ENCODE data around the gene F13B. TPM values are rescaled to one million over a fixed set of nuclear protein-coding genes. Genes with fewer than 3 reads are reported as not detected.

Gene F13B
- total and polyA plus RNA-seq, 2 of the 4 experiments (the other 2 are of a cell fraction), result not detected

DNA sequence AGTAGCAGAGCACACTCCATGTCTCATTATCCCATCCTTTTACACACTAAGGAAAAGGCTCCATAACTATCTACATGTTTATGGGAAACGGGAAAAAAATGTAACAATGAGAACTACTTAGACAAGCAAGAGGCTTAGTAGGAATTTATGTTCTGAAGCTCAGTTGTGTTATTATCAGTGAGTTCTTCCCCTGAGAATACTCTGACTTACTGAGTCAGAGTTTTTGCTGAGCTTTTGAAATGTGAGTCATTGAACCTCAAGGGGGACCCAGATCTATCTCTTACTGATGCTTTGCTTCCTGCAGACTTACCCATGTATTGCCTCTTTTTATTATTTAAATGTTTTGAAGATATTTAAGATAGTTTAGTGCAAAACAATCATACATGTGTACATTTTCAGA lies 69.6 kb downstream of the F13B start:
- no peak overlapping the region for H3K14ac ChIP-seq (replicated peaks; ENCODE audit: low read depth, low read length)
- no peaks in the 10 kb centered on the region for H3K27me3 ChIP-seq (ENCODE audit: control insufficient read depth, insufficient read depth, low read length)
- in situ Hi-C loops (cut with MboI; ENCODE audit: low sequenced_read_pairs) (no loop called here), dilution Hi-C loops (cut with HindIII; ENCODE audit: low sequenced_read_pairs, unreplicated experiment) (no loop called here), intact Hi-C loops (cut with micrococcal nuclease) (loop anchor here (2.0 kb wide), 1 partner anchor 23 kb away; no protein-coding TSS in a partner anchor)
- H3K23ac ChIP-seq (ENCODE audit: low read depth, low read length), result no peak overlapping the region
- H4K5ac ChIP-seq (ENCODE audit: low read depth, low read length), result no peak overlapping the region
- H3K4me3 ChIP-seq (ENCODE audit: insufficient read depth, low read depth, low read length), result no peak overlapping the region
- H3K4me1 ChIP-seq (ENCODE audit: control insufficient read depth, insufficient read depth, low read length), result no peaks in the 10 kb centered on the region
- H3K9ac ChIP-seq (ENCODE audit: low read depth, low read length), result no peak overlapping the region
- H2AK9ac ChIP-seq (replicated peaks; ENCODE audit: low read depth, low read length, poor library complexity), result no peak overlapping the region
- no peak overlapping the region for H2BK5ac ChIP-seq (ENCODE audit: low read depth, low read length, poor library complexity, severe bottlenecking)
- no peaks in the 10 kb centered on the region for H3K79me1 ChIP-seq (ENCODE audit: low read depth in 1 of 2, low read length in 2 of 2)
- ChIA-PET POLR2A (ENCODE audit: unreplicated experiment) (no interaction called here), CTCF (no interaction called here)
- H4K8ac ChIP-seq (ENCODE audit: low read depth in 2 of 2, low read length in 2 of 2), result no peak overlapping the region
- H4K20me1 ChIP-seq (ENCODE audit: insufficient read depth, low read length), result no peaks in the 10 kb centered on the region
- H3K18ac ChIP-seq (ENCODE audit: low read depth, low read length), result no peak overlapping the region
- H3K4ac ChIP-seq (ENCODE audit: low read depth, low read length), result no peak overlapping the region
- H2AFZ ChIP-seq (replicated peaks; ENCODE audit: low read length, poor library complexity), result no peak overlapping the region
- no CpG with 5 or more reads among the region's 1 CpG for WGBS, 2 experiments (ENCODE audit: extremely low coverage in 2 of 2, insufficient read length in 1 of 2)
- TF ChIP-seq CHD1 (IDR thresholded peaks at IDR 0.05; ENCODE audit: low read depth, low read length), result no peak
- TF ChIP-seq MAFK (IDR thresholded peaks at IDR 0.05; ENCODE audit: low read depth, low read length), result 0 out of 2 replicates have a peak, but pooled peaks have one; percentile 20
- no peak for TF ChIP-seq BHLHE40 (IDR thresholded peaks at IDR 0.05; ENCODE audit: low read depth, low read length)
- TF ChIP-seq MAZ (IDR thresholded peaks at IDR 0.05; ENCODE audit: borderline replicate concordance, low read depth, low read length), result no peak
- TF ChIP-seq, protein P1, sequence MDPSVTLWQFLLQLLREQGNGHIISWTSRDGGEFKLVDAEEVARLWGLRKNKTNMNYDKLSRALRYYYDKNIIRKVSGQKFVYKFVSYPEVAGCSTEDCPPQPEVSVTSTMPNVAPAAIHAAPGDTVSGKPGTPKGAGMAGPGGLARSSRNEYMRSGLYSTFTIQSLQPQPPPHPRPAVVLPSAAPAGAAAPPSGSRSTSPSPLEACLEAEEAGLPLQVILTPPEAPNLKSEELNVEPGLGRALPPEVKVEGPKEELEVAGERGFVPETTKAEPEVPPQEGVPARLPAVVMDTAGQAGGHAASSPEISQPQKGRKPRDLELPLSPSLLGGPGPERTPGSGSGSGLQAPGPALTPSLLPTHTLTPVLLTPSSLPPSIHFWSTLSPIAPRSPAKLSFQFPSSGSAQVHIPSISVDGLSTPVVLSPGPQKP (IDR thresholded peaks at IDR 0.05; ENCODE audit: borderline replicate concordance, low read depth, low read length), result no peak
- no peak for TF ChIP-seq RAD21 (IDR thresholded peaks at IDR 0.05; ENCODE audit: low read length)
- no peak overlapping the region for H3K56ac ChIP-seq (ENCODE audit: extremely low read depth, insufficient read depth, low read length)
- no peak overlapping the region for H4K91ac ChIP-seq (ENCODE audit: insufficient read depth, low read depth, low read length)
- H2AK5ac ChIP-seq (ENCODE audit: low read depth, low read length), result no peak overlapping the region
- H3K9me3 ChIP-seq (ENCODE audit: control insufficient read depth, insufficient read depth, low read length), result no peaks in the 10 kb centered on the region
- no peak overlapping the region for H3K27ac ChIP-seq (ENCODE audit: insufficient read depth, low read length)
- peak; percentile 56 for DNase-seq
- BruUV-seq (replicated peaks), result no TSS peak
- peak; percentile 89 for ATAC-seq (ENCODE audit: low read depth)
- no peak overlapping the region for H3K4me2 ChIP-seq (ENCODE audit: low read depth, low read length)
- H3K9me1 ChIP-seq (ENCODE audit: insufficient read depth, low read length), result no peaks in the 10 kb centered on the region
- no peaks in the 10 kb centered on the region for H3K36me3 ChIP-seq (ENCODE audit: control insufficient read depth, insufficient read depth, low read length)
- no peak overlapping the region for H2BK15ac ChIP-seq (ENCODE audit: low read depth, low read length)
- no peak overlapping the region for H2BK120ac ChIP-seq (ENCODE audit: low read depth, low read length)
- no peak overlapping the region for H2BK20ac ChIP-seq (ENCODE audit: low read depth, low read length)
